CD4-positive, alpha-beta T cell treated with Interferon alpha-2 for 1 hour (primary cell): ENCODE results near the gene GLIS1.

Experiments used
- DNase-seq, 2 donors: peaks; one replicate each; pipeline ENCODE4 v3.0.0-alpha.2; 2020 to 2022

Gene GLIS1

GRCh38 chr1:53575141-53575954 is 163.6 kb downstream of the GLIS1 start:
- DNase-seq: no peak

- no peak for DNase-seq
Measured at GRCh38 chr1:53574621-53575020, 164.3 kb downstream of the GLIS1 start.

- no peak for DNase-seq
Measured at GRCh38 chr1:53573931-53574330, 165.0 kb downstream of the GLIS1 start.

- DNase-seq: no peak
Measured at GRCh38 chr1:53573522-53573921, 165.4 kb downstream of the GLIS1 start.

- DNase-seq: no peak
Measured at GRCh38 chr1:53572815-53573173, 166.2 kb downstream of the GLIS1 start.

- no peak for DNase-seq
Measured at GRCh38 chr1:53572065-53572814, 166.7 kb downstream of the GLIS1 start.

GRCh38 chr1:53568540-53568939 is 170.4 kb downstream of the GLIS1 start:
- DNase-seq: no peak

- DNase-seq: no peak
Measured at GRCh38 chr1:53567851-53568250, 171.1 kb downstream of the GLIS1 start.

GRCh38 chr1:53567450-53567849 is 171.5 kb downstream of the GLIS1 start:
- DNase-seq: no peak

GRCh38 chr1:53563611-53564010 is 175.4 kb downstream of the GLIS1 start:
- DNase-seq: no peak

GRCh38 chr1:53562981-53563379 is 176.0 kb downstream of the GLIS1 start:
- no peak for DNase-seq

- no peak for DNase-seq
Measured at GRCh38 chr1:53562291-53562980, 176.5 kb downstream of the GLIS1 start.

GRCh38 chr1:53561503-53562105 is 177.4 kb downstream of the GLIS1 start:
- no peak for DNase-seq

- no peak for DNase-seq
Measured at GRCh38 chr1:53560581-53561502, 178.1 kb downstream of the GLIS1 start.

- no peak for DNase-seq
Measured at GRCh38 chr1:53559854-53560580, 178.9 kb downstream of the GLIS1 start.

- no peak for DNase-seq
Measured at GRCh38 chr1:53559391-53559815, 179.6 kb downstream of the GLIS1 start.

- no peak for DNase-seq
Measured at GRCh38 chr1:53558739-53559315, 180.1 kb downstream of the GLIS1 start.

GRCh38 chr1:53557830-53558738 is 180.9 kb downstream of the GLIS1 start:
- DNase-seq: no peak

GRCh38 chr1:53557369-53557768 is 181.6 kb downstream of the GLIS1 start:
- no peak for DNase-seq

- DNase-seq: no peak
Measured at GRCh38 chr1:53556657-53557227, 182.2 kb downstream of the GLIS1 start.
